CD4-positive, alpha-beta T cell (primary cell): ENCODE measurements around the gene ZNF430. TPM values are rescaled to one million over a fixed set of nuclear protein-coding genes. Genes with fewer than 3 reads are reported as not detected.

Source experiments
- ATAC-seq: fragments of 200-7000 bp; cut with Tn5 transposase; one replicate; pipeline ENCODE4 v1.10.0; 2022; ENCODE audit warnings: mild to moderate bottlenecking; ENCODE audit not compliant: poor library complexity
- CTCF ChIA-PET: fragments of 350-600 bp; sonication (Branson Sonifier 250); formaldehyde crosslinking; loops from one replicate; lab custom pipeline; 2021; ENCODE audit warnings: antibody characterized with exemption, inconsistent platforms; lab: Charles Lee
- POLR2A ChIA-PET: fragments of 350-600 bp; sonication (Branson Sonifier 250); formaldehyde crosslinking; loops from one replicate; lab custom pipeline; 2021; ENCODE audit warnings: antibody characterized with exemption, inconsistent platforms; lab: Charles Lee
- DNase-seq, 14 experiments: peaks; one replicate each; pipeline ENCODE4 v3.0.0-alpha.2; 2013 to 2020; ENCODE audit warnings: mixed read lengths in 2 of 14
- H3K27ac ChIP-seq, 2 donors: one replicate each; pipeline versions ENCODE4 v1.5.1 to v1.7.0; 2013; ENCODE audit warnings: low read length in 2 of 2, low read depth in 1 of 2, mild to moderate bottlenecking in 1 of 2
- H3K27me3 ChIP-seq, 2 experiments: 1 replicate in 1 of 2; 2 replicates in 1 of 2; pipeline versions ENCODE4 v1.6.1 to v1.7.0; 2013; ENCODE audit warnings: low read length in 2 of 2, control low read depth in 1 of 2, mild to moderate bottlenecking in 1 of 2, moderate library complexity in 1 of 2; ENCODE audit not compliant: insufficient read depth in 2 of 2, control insufficient read depth in 1 of 2
- H3K36me3 ChIP-seq: one replicate; pipeline ENCODE4 v1.6.1; 2013; ENCODE audit warnings: low read length, control low read depth; ENCODE audit not compliant: insufficient read depth
- H3K4me1 ChIP-seq: one replicate; pipeline ENCODE4 v1.6.1; 2013; ENCODE audit warnings: low read length, control low read depth; ENCODE audit not compliant: insufficient read depth
- H3K4me3 ChIP-seq: one replicate; pipeline ENCODE4 v1.5.1; 2013; ENCODE audit warnings: mild to moderate bottlenecking, low read length, moderate library complexity
- H3K9me3 ChIP-seq, 2 experiments: 1 replicate in 1 of 2; 2 replicates in 1 of 2; pipeline versions ENCODE4 v1.6.1 to v1.7.0; 2013; ENCODE audit warnings: low read length in 2 of 2, mild to moderate bottlenecking in 2 of 2, control low read depth in 1 of 2, moderate library complexity in 1 of 2; ENCODE audit not compliant: control insufficient read depth in 1 of 2, insufficient read depth in 1 of 2
- H3K27ac Mint-ChIP-seq: one replicate; pipeline ENCODE4 v1.8.0; 2020; ENCODE audit warnings: mixed read lengths
- H3K27me3 Mint-ChIP-seq: one replicate; pipeline ENCODE4 v1.8.0; 2021; ENCODE audit warnings: mixed read lengths
- H3K36me3 Mint-ChIP-seq: one replicate; pipeline ENCODE4 v1.8.0; 2021; ENCODE audit warnings: low read depth, mixed read lengths
- H3K4me1 Mint-ChIP-seq: one replicate; pipeline ENCODE4 v1.8.0; 2021; ENCODE audit warnings: low read depth, mixed read lengths
- H3K4me3 Mint-ChIP-seq: one replicate; pipeline ENCODE4 v1.8.0; 2020; ENCODE audit warnings: mild to moderate bottlenecking, mixed read lengths
- H3K9me3 Mint-ChIP-seq: one replicate; pipeline ENCODE4 v1.8.0; 2020; ENCODE audit warnings: mixed read lengths
- intact Hi-C, 2 experiments: fragments of 100-400 bp; cut with DNase I in 1 of 2; cut with micrococcal nuclease in 1 of 2; formaldehyde crosslinking; loops; one replicate each; pipeline versions ENCODE4 v1.15.1 to v1.9.0; 2023 to 2025; cut with DNase I, micrococcal nuclease
- total RNA-seq, 174 experiments: library from RNA in 2 of 174; stranded (reverse) in 2 of 174; gene quantifications; one replicate each; pipeline ENCODE4 v1.2.3 and lab custom pipeline; 2021 to 2026
- TF ChIP-seq, protein P1 (sequence below): fragments of 200-600 bp; IDR thresholded peaks from one replicate; pipeline ENCODE4 v1.8.0; 2022; ENCODE audit warnings: antibody characterized with exemption, mild to moderate bottlenecking

Gene ZNF430
- total RNA-seq, 2 experiments from 2014 or later: 40.5 to 43.8 TPM

GRCh38 chr19:21045028-21045427, 24.6 kb downstream of the ZNF430 start:
- H3K36me3 ChIP-seq: peaks cover 68% of the 10 kb centered on the region
- no peak for ATAC-seq
- no peaks in the 10 kb centered on the region for H3K27me3 ChIP-seq
- intact Hi-C loops: no loop called here
- DNase-seq: no peak
- TF ChIP-seq, protein P1, sequence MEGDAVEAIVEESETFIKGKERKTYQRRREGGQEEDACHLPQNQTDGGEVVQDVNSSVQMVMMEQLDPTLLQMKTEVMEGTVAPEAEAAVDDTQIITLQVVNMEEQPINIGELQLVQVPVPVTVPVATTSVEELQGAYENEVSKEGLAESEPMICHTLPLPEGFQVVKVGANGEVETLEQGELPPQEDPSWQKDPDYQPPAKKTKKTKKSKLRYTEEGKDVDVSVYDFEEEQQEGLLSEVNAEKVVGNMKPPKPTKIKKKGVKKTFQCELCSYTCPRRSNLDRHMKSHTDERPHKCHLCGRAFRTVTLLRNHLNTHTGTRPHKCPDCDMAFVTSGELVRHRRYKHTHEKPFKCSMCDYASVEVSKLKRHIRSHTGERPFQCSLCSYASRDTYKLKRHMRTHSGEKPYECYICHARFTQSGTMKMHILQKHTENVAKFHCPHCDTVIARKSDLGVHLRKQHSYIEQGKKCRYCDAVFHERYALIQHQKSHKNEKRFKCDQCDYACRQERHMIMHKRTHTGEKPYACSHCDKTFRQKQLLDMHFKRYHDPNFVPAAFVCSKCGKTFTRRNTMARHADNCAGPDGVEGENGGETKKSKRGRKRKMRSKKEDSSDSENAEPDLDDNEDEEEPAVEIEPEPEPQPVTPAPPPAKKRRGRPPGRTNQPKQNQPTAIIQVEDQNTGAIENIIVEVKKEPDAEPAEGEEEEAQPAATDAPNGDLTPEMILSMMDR: no peak
- H3K36me3 Mint-ChIP-seq: peaks cover 90% of the 10 kb centered on the region
- no peaks in the 10 kb centered on the region for H3K4me1 ChIP-seq
- no peaks in the 10 kb centered on the region for H3K27me3 Mint-ChIP-seq
- POLR2A ChIA-PET: interaction anchor here (0.6 to 0.7 kb wide), 2 partner anchors 50 to 387 kb away, joined by 3 read pairs; no protein-coding TSS in a partner anchor
- H3K4me3 Mint-ChIP-seq: no peak overlapping the region
- H3K4me1 Mint-ChIP-seq: peaks cover 37% of the 10 kb centered on the region
- peaks cover 22% of the 10 kb centered on the region for H3K9me3 Mint-ChIP-seq
- no peak overlapping the region for H3K27ac Mint-ChIP-seq
- no peak overlapping the region for H3K4me3 ChIP-seq
- H3K9me3 ChIP-seq: peaks cover 27 to 52% of the 10 kb centered on the region in 2 experiments
- CTCF ChIA-PET: no interaction called here
- H3K27ac ChIP-seq: no peak overlapping the region

- no peaks in the 10 kb centered on the region for H3K4me1 ChIP-seq
- no peak overlapping the region for H3K4me3 ChIP-seq
- peaks cover 37 to 66% of the 10 kb centered on the region in 2 experiments for H3K9me3 ChIP-seq
- intact Hi-C loops: no loop called here
- POLR2A ChIA-PET: no interaction called here
- CTCF ChIA-PET: interaction anchor here (0.7 kb wide), 1 partner anchor 25 kb away, joined by 5 read pairs; no protein-coding TSS in a partner anchor
- Mint-ChIP-seq H3K9me3 (peaks cover 25% of the 10 kb centered on the region), H3K4me1 (peaks cover 37% of the 10 kb centered on the region), H3K27ac (no peak overlapping the region), H3K27me3 (no peaks in the 10 kb centered on the region), H3K4me3 (no peak overlapping the region), H3K36me3 (peaks cover 90% of the 10 kb centered on the region)
- H3K27ac ChIP-seq: no peak overlapping the region
- H3K27me3 ChIP-seq: no peaks in the 10 kb centered on the region
- TF ChIP-seq, protein P1: no peak
- peaks cover 73% of the 10 kb centered on the region for H3K36me3 ChIP-seq
- DNase-seq: no peak
- no peak for ATAC-seq
Measured at GRCh38 chr19:21046489-21046888, 26.0 kb downstream of the ZNF430 start.

GRCh38 chr19:21047716-21048115, 27.3 kb downstream of the ZNF430 start:
- Mint-ChIP-seq H3K27ac (no peak overlapping the region), H3K4me3 (no peak overlapping the region), H3K36me3 (peaks cover 90% of the 10 kb centered on the region), H3K4me1 (peaks cover 36% of the 10 kb centered on the region), H3K27me3 (no peaks in the 10 kb centered on the region), H3K9me3 (peaks cover 30% of the 10 kb centered on the region)
- Histone ChIP-seq H3K4me1 (no peaks in the 10 kb centered on the region), H3K27me3 (no peaks in the 10 kb centered on the region), H3K4me3 (no peak overlapping the region), H3K36me3 (peaks cover 73% of the 10 kb centered on the region), H3K27ac (no peak overlapping the region), H3K9me3 (peaks cover 29 to 75% of the 10 kb centered on the region in 2 experiments)
- TF ChIP-seq, protein P1: no peak
- DNase-seq: no peak
- ATAC-seq: no peak
- ChIA-PET CTCF (no interaction called here), POLR2A (no interaction called here)
- intact Hi-C loops: no loop called here
